PC-9 (cell line): ENCODE measurements around the gene ARF3. TPM values are rescaled to one million over a fixed set of nuclear protein-coding genes. Genes with fewer than 3 reads are reported as not detected.

Source experiments
- BruUV-seq: library from RNA; stranded (reverse); fragments of 400-500 nt; replicated peaks from 2 replicates; lab custom pipeline; 2021; lab: Mats Ljungman, UMichigan
- CTCF ChIA-PET: fragments of 300-600 bp; sonication (Branson Sonifier 250); formaldehyde crosslinking; loops from one replicate; lab custom pipeline; 2022; ENCODE audit warnings: antibody characterized with exemption; lab: Charles Lee
- POLR2A ChIA-PET: fragments of 300-600 bp; sonication (Branson Sonifier 250); formaldehyde crosslinking; loops from one replicate; lab custom pipeline; 2022; ENCODE audit warnings: antibody characterized with exemption; ENCODE audit not compliant: unreplicated experiment; lab: Charles Lee
- DNase-seq, 2 experiments: peaks; one replicate each; pipeline versions ENCODE4 v3.0.0 to v3.0.0-alpha.2; 2015 to 2022; ENCODE audit warnings: mixed read lengths in 1 of 2
- H2AFZ ChIP-seq: fragments of 200-600 bp; sonication (generic); 2 replicates; pipeline ENCODE4 v1.8.1; 2017; ENCODE audit warnings: antibody characterized with exemption
- H3F3A ChIP-seq: fragments of 200-600 bp; sonication (generic); 2 replicates; pipeline ENCODE4 v1.8.1; 2017; ENCODE audit warnings: antibody characterized with exemption, mild to moderate bottlenecking, low read depth; ENCODE audit not compliant: insufficient read depth
- H3K27ac ChIP-seq: fragments of 200-600 bp; sonication (generic); 2 replicates; pipeline ENCODE4 v1.6.1; 2016; ENCODE audit warnings: mixed run types
- H3K27me3 ChIP-seq: fragments of 200-600 bp; sonication (generic); 2 replicates; pipeline ENCODE4 v1.6.1; 2016; ENCODE audit warnings: low read depth, mixed run types; ENCODE audit not compliant: insufficient read depth
- H3K36me3 ChIP-seq: fragments of 200-600 bp; sonication (generic); 2 replicates; pipeline ENCODE4 v1.6.1; 2016; ENCODE audit warnings: low read depth, mixed run types
- H3K4me1 ChIP-seq: fragments of 200-600 bp; sonication (generic); replicated peaks from 2 replicates; pipeline ENCODE4 v1.6.1; 2016; ENCODE audit warnings: mixed run types; ENCODE audit not compliant: insufficient read depth
- H3K4me2 ChIP-seq: fragments of 200-600 bp; sonication (generic); 2 replicates; pipeline ENCODE4 v1.6.1; 2017; ENCODE audit warnings: mixed run types
- H3K4me3 ChIP-seq: fragments of 200-600 bp; sonication (generic); 2 replicates; pipeline ENCODE4 v1.6.1; 2016; ENCODE audit warnings: mixed run types
- H3K79me2 ChIP-seq: fragments of 200-600 bp; sonication (generic); 2 replicates; pipeline ENCODE4 v1.6.1; 2017; ENCODE audit warnings: low read depth, mixed run types
- H3K9me2 ChIP-seq: fragments of 200-600 bp; sonication (generic); 2 replicates; pipeline ENCODE4 v1.8.1; 2017; ENCODE audit warnings: mild to moderate bottlenecking; ENCODE audit not compliant: insufficient read depth
- H3K9me3 ChIP-seq: fragments of 200-600 bp; sonication (generic); 2 replicates; pipeline ENCODE4 v1.8.1; 2016; ENCODE audit warnings: low read depth; ENCODE audit not compliant: insufficient read depth
- H4K20me1 ChIP-seq: fragments of 200-600 bp; sonication (generic); 2 replicates; pipeline ENCODE4 v1.8.1; 2017; ENCODE audit not compliant: insufficient read depth
- EZH2 ChIP-seq: fragments of 200-600 bp; sonication (generic); IDR thresholded peaks from 2 replicates; pipeline ENCODE4 v1.8.0; 2017; ENCODE audit warnings: antibody characterized with exemption, low read depth
- intact Hi-C: fragments of 100-400 bp; cut with micrococcal nuclease; formaldehyde crosslinking; loops from one replicate; pipeline ENCODE4 v1.10.0; 2022; ENCODE audit not compliant: unreplicated experiment
- total RNA-seq: library from RNA; stranded (reverse); gene quantifications from 2 replicates; pipeline ENCODE4 v1.2.3, GENCODE V29; 2021
- TF ChIP-seq, protein P1 (sequence below): fragments of 200-600 bp; sonication (generic); conservative IDR thresholded peaks from 2 replicates; pipeline ENCODE4 v1.6.1; 2017; ENCODE audit warnings: mixed run types, antibody characterized with exemption, mild to moderate bottlenecking, moderate library complexity

The ARF3 gene
- total RNA-seq, 1 experiment from 2014 or later, result 205 TPM

DNA sequence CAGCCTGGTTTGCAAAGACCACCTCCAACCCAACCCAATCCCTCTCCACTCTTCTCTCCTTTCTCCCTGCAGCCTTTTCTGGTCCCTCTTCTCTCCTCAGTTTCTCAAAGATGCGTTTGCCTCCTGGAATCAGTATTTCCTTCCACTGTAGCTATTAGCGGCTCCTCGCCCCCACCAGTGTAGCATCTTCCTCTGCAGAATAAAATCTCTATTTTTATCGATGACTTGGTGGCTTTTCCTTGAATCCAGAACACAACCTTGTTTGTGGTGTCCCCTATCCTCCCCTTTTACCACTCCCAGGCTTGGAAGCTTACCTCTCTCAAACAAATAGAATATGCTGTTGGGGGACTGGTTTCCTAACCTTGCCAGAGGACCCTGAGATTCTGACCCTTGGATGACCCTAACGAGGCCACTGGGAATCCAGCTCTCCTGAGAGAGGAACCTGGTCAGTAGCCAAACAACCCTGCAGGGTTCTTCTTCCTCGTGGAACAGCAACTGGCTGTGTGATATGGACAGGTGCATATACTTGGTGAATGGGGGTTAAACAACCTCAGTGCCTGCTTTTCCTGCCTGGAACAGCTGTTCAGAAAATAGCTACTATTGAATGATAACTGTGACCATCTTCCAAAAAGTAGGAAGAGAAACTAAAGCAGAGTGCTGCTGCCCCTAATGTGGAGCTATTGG, 25.3 kb upstream of the ARF3 start:
- Histone ChIP-seq H3K27ac (no peak overlapping the region), H3K4me1 (no peaks in the 10 kb centered on the region), H3K4me2 (no peak overlapping the region), H3K79me2 (no peaks in the 10 kb centered on the region), H4K20me1 (no peaks in the 10 kb centered on the region), H3K9me2 (no peaks in the 10 kb centered on the region), H2AFZ (no peak overlapping the region), H3K4me3 (no peak overlapping the region), H3K36me3 (no peaks in the 10 kb centered on the region), H3F3A (no peaks in the 10 kb centered on the region), H3K27me3 (peaks cover 55% of the 10 kb centered on the region), H3K9me3 (no peaks in the 10 kb centered on the region)
- no TSS peak for BruUV-seq
- ChIA-PET POLR2A (no interaction called here), CTCF (no interaction called here)
- no peak for DNase-seq
- TF ChIP-seq, protein P1, sequence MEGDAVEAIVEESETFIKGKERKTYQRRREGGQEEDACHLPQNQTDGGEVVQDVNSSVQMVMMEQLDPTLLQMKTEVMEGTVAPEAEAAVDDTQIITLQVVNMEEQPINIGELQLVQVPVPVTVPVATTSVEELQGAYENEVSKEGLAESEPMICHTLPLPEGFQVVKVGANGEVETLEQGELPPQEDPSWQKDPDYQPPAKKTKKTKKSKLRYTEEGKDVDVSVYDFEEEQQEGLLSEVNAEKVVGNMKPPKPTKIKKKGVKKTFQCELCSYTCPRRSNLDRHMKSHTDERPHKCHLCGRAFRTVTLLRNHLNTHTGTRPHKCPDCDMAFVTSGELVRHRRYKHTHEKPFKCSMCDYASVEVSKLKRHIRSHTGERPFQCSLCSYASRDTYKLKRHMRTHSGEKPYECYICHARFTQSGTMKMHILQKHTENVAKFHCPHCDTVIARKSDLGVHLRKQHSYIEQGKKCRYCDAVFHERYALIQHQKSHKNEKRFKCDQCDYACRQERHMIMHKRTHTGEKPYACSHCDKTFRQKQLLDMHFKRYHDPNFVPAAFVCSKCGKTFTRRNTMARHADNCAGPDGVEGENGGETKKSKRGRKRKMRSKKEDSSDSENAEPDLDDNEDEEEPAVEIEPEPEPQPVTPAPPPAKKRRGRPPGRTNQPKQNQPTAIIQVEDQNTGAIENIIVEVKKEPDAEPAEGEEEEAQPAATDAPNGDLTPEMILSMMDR, result no peak
- TF ChIP-seq EZH2, result no peak
- intact Hi-C loops, result no loop called here

GRCh38 chr12:48981757-48982157, 24.5 kb upstream of the ARF3 start:
- intact Hi-C loops, result no loop called here
- ChIA-PET POLR2A (no interaction called here), CTCF (no interaction called here)
- H3K27me3 ChIP-seq, result peaks cover 55% of the 10 kb centered on the region
- no peak overlapping the region for H3K27ac ChIP-seq
- H3F3A ChIP-seq, result no peaks in the 10 kb centered on the region
- H3K9me3 ChIP-seq, result no peaks in the 10 kb centered on the region
- no peaks in the 10 kb centered on the region for H3K9me2 ChIP-seq
- H2AFZ ChIP-seq, result no peak overlapping the region
- H3K79me2 ChIP-seq, result no peaks in the 10 kb centered on the region
- no peak overlapping the region for H3K4me2 ChIP-seq
- DNase-seq, result no peak
- BruUV-seq, result no TSS peak
- no peaks in the 10 kb centered on the region for H3K4me1 ChIP-seq
- no peak overlapping the region for H3K4me3 ChIP-seq
- TF ChIP-seq, protein P1, result no peak
- TF ChIP-seq EZH2, result no peak
- H3K36me3 ChIP-seq, result no peaks in the 10 kb centered on the region
- H4K20me1 ChIP-seq, result no peaks in the 10 kb centered on the region; the same call in 1 of the 2 replicates

- Histone ChIP-seq H3K9me3 (no peaks in the 10 kb centered on the region), H3K27ac (no peak overlapping the region), H3K27me3 (peaks cover 55% of the 10 kb centered on the region), H3K79me2 (no peaks in the 10 kb centered on the region), H3K4me2 (no peak overlapping the region), H3K9me2 (no peaks in the 10 kb centered on the region), H3F3A (no peaks in the 10 kb centered on the region), H3K36me3 (no peaks in the 10 kb centered on the region), H3K4me3 (no peak overlapping the region), H2AFZ (no peak overlapping the region), H4K20me1 (no peaks in the 10 kb centered on the region; the same call in 1 of the 2 replicates), H3K4me1 (no peaks in the 10 kb centered on the region)
- no peak for DNase-seq
- ChIA-PET CTCF (interaction anchor here (0.6 kb wide), 1 partner anchor 14 kb away, joined by 11 read pairs; no protein-coding TSS in a partner anchor), POLR2A (no interaction called here)
- no peak for TF ChIP-seq EZH2
- TF ChIP-seq, protein P1, result no peak
- intact Hi-C loops, result no loop called here
- no TSS peak for BruUV-seq
Measured at GRCh38 chr12:48980953-48981756, 23.9 kb upstream of the ARF3 start.
